K562 (cell line): ENCODE results near the gene HSPA4. TPM values are rescaled to one million over a fixed set of nuclear protein-coding genes. Genes with fewer than 3 reads are reported as not detected.

Experiments used
- MBD2 ChIP-seq: sonication (generic); IDR thresholded peaks from 2 replicates; pipeline ENCODE4 v1.6.1; 2016; ENCODE audit warnings: low read depth, borderline replicate concordance
- PHB2 ChIP-seq: fragments of 450-650 bp; IDR thresholded peaks from 2 replicates; pipeline ENCODE4 v1.6.1; 2017; ENCODE audit warnings: low read depth
- TBL1XR1 ChIP-seq, 2 experiments: IDR thresholded peaks; 2 replicates each; pipeline ENCODE4 v1.6.1; 2012; ENCODE audit warnings: improper control_type of control experiment in 2 of 2, low read length in 2 of 2, mild to moderate bottlenecking in 1 of 2
- polyA plus RNA-seq, 8 experiments: library from polyadenylated mRNA; depleted of rRNA in 4 of 8; stranded (reverse) in 5 of 8; unstranded in 3 of 8; fragments of >200 nt; fragmentation: Nextera tagmentation in 2 of 8; fragmentation: Illumina TruSeq in 1 of 8; extraction: Ambion mirVana in 2 of 8; extraction: Trizol in 1 of 8; gene quantifications; 2 replicates each; pipeline versions ENCODE4 v1.2.1 to v1.2.3, GENCODE V29; 2011 to 2014; ENCODE audit warnings: inconsistent platforms in 1 of 8, missing spikeins in 1 of 8
- total RNA-seq, 7 experiments: library from RNA; depleted of rRNA in 6 of 7; stranded (reverse); fragments of >200 nt in 6 of 7; fragmentation: Illumina TruSeq in 2 of 7; extraction: Trizol in 2 of 7; gene quantifications; 2 replicates each; pipeline versions ENCODE4 v1.2.1 to v1.2.3, GENCODE V29; 2011 to 2021; ENCODE audit warnings: low replicate concordance in 1 of 7
- TF ChIP-seq, protein P1 (sequence below): fragments of 450-650 bp; IDR thresholded peaks from 2 replicates; pipeline ENCODE4 v1.6.1; 2016
- TF ChIP-seq, protein P2 (sequence below), 3 experiments: IDR thresholded peaks in 2 of 3; conservative IDR thresholded peaks in 1 of 3; 2 replicates each; pipeline ENCODE4 v1.5.1; 2011 to 2012; ENCODE audit warnings: low read length in 3 of 3, mild to moderate bottlenecking in 3 of 3, control low read depth in 2 of 3, improper control_type of control experiment in 1 of 3, inconsistent platforms in 1 of 3, low read depth in 1 of 3, mixed read lengths in 1 of 3, moderate library complexity in 1 of 3; ENCODE audit not compliant: insufficient read depth in 2 of 3
- TF ChIP-seq, protein P3 (sequence below), 2 experiments: fragments of 250-450 bp in 1 of 2; fragments of 450-650 bp in 1 of 2; sonication (Bioruptor Pico) in 1 of 2; IDR thresholded peaks; 2 replicates each; pipeline versions ENCODE4 v1.6.1 to v1.8.0; 2016 to 2021; ENCODE audit warnings: mild to moderate bottlenecking in 2 of 2, moderate library complexity in 2 of 2, missing compliant biosample characterization in 1 of 2, missing genetic modification characterization in 1 of 2
- TF ChIP-seq, protein P4 (sequence below): fragments of 250-450 bp; sonication (Bioruptor Pico); IDR thresholded peaks from 2 replicates; pipeline ENCODE4 v1.8.0; 2021; ENCODE audit warnings: moderate library complexity, mild to moderate bottlenecking, inconsistent platforms

The HSPA4 gene
- total and polyA plus RNA-seq, 9 of the 15 experiments (the other 6 are each of a cell fraction or from before 2014, with no cell fraction given) = 90.3 to 286 (median 148) TPM

DNA sequence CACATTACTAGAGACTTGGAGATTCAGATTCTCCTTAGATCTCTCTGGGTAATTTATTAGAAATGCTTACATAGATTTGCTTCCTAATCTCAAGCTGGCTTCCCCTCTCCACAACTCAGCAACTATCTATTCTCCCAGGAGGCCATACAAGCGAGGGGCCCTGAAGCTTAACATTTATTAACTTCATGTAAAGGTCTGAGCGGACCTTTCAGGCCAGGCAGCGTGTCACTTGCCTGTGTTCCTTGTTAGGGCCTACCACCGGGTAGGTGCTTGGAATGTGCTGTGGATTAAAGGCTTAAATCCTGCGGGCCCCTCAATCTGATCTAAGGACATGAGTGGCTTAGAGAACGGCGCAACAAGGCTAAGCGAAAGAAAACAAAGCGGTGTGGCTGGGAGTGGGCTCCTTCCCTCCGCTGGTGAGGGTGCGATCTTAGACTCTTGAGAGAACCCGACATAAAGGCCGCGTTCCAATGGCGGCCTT, 712 bp upstream of the HSPA4 start (continued):
- TF ChIP-seq, protein P1, sequence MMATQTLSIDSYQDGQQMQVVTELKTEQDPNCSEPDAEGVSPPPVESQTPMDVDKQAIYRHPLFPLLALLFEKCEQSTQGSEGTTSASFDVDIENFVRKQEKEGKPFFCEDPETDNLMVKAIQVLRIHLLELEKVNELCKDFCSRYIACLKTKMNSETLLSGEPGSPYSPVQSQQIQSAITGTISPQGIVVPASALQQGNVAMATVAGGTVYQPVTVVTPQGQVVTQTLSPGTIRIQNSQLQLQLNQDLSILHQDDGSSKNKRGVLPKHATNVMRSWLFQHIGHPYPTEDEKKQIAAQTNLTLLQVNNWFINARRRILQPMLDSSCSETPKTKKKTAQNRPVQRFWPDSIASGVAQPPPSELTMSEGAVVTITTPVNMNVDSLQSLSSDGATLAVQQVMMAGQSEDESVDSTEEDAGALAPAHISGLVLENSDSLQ = no peak
- TF ChIP-seq TBL1XR1 (IDR thresholded peaks at IDR 0.05; ENCODE audit: low read length in 2 of 2) = 0 out of 4 replicates have a peak, but pooled peaks of 1 of the 2 experiments have one; percentile 14
- TF ChIP-seq, protein P2, sequence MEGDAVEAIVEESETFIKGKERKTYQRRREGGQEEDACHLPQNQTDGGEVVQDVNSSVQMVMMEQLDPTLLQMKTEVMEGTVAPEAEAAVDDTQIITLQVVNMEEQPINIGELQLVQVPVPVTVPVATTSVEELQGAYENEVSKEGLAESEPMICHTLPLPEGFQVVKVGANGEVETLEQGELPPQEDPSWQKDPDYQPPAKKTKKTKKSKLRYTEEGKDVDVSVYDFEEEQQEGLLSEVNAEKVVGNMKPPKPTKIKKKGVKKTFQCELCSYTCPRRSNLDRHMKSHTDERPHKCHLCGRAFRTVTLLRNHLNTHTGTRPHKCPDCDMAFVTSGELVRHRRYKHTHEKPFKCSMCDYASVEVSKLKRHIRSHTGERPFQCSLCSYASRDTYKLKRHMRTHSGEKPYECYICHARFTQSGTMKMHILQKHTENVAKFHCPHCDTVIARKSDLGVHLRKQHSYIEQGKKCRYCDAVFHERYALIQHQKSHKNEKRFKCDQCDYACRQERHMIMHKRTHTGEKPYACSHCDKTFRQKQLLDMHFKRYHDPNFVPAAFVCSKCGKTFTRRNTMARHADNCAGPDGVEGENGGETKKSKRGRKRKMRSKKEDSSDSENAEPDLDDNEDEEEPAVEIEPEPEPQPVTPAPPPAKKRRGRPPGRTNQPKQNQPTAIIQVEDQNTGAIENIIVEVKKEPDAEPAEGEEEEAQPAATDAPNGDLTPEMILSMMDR (IDR thresholded peaks at IDR 0.05 in 2 of 3, conservative IDR thresholded peaks at IDR 0.05 in 1 of 3; ENCODE audit: insufficient read depth in 2 of 3, low read depth in 1 of 3, low read length in 3 of 3) = no peak
- TF ChIP-seq, protein P3, sequence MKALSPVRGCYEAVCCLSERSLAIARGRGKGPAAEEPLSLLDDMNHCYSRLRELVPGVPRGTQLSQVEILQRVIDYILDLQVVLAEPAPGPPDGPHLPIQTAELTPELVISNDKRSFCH (CRISPR knock-in tag; IDR thresholded peaks at IDR 0.05) = no peak
- TF ChIP-seq, protein P3 (tag; IDR thresholded peaks at IDR 0.05) = no peak
- TF ChIP-seq PHB2 = no peak
- TF ChIP-seq, protein P4, sequence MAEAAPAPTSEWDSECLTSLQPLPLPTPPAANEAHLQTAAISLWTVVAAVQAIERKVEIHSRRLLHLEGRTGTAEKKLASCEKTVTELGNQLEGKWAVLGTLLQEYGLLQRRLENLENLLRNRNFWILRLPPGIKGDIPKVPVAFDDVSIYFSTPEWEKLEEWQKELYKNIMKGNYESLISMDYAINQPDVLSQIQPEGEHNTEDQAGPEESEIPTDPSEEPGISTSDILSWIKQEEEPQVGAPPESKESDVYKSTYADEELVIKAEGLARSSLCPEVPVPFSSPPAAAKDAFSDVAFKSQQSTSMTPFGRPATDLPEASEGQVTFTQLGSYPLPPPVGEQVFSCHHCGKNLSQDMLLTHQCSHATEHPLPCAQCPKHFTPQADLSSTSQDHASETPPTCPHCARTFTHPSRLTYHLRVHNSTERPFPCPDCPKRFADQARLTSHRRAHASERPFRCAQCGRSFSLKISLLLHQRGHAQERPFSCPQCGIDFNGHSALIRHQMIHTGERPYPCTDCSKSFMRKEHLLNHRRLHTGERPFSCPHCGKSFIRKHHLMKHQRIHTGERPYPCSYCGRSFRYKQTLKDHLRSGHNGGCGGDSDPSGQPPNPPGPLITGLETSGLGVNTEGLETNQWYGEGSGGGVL (CRISPR knock-in tag) = no peak
- no peak for TF ChIP-seq MBD2
